DMS 273 treated with DMSO at 0.1 percent for 48 hours (cell line): ENCODE results near the gene SLC5A6.
"Not testable (repeated sequence)": the region's sequence is repeated elsewhere in the genome, so short reads cannot be mapped to it uniquely, and the experiment has no call there.

ENCODE experiments used
- DNase-seq: peaks from one replicate; lab custom pipeline; 2025; lab: John Stamatoyannopoulos, UW

Gene SLC5A6

GRCh38 chr2:27205206-27205605, 6.9 kb downstream of the SLC5A6 start:
- no peak for DNase-seq

- DNase-seq = no peak
These were observed 7.5 kb downstream of the SLC5A6 start for GRCh38 chr2:27204566-27204965.

- no peak for DNase-seq
These were observed 8.3 kb downstream of the SLC5A6 start for GRCh38 chr2:27203741-27204140.

- no peak for DNase-seq
These were observed 9.2 kb downstream of the SLC5A6 start for GRCh38 chr2:27202854-27203253.

- no peak for DNase-seq
These were observed 10.4 kb downstream of the SLC5A6 start for GRCh38 chr2:27201675-27202074.

GRCh38 chr2:27199241-27199640, 12.8 kb downstream of the SLC5A6 start:
- no peak for DNase-seq

GRCh38 chr2:27198627-27199026, 13.4 kb downstream of the SLC5A6 start:
- no peak for DNase-seq

- not testable (repeated sequence) for DNase-seq
These were observed 14.0 kb downstream of the SLC5A6 start for GRCh38 chr2:27198068-27198467.

GRCh38 chr2:27195799-27196198, 16.3 kb downstream of the SLC5A6 start:
- DNase-seq = not testable (repeated sequence)

GRCh38 chr2:27194538-27195354, 17.3 kb downstream of the SLC5A6 start:
- DNase-seq = no peak

GRCh38 chr2:27191070-27191829, 20.8 kb downstream of the SLC5A6 start:
- peak; percentile 56 for DNase-seq

- DNase-seq = no peak
These were observed 22.1 kb downstream of the SLC5A6 start for GRCh38 chr2:27189989-27190388.

GRCh38 chr2:27186613-27187345, 25.3 kb downstream of the SLC5A6 start:
- DNase-seq = no peak

- DNase-seq = peak; percentile 78
These were observed 26.6 kb downstream of the SLC5A6 start for GRCh38 chr2:27185331-27186026.

- no peak for DNase-seq
These were observed 28.0 kb downstream of the SLC5A6 start for GRCh38 chr2:27184115-27184514.

- DNase-seq = no peak
These were observed 29.7 kb downstream of the SLC5A6 start for GRCh38 chr2:27182346-27182745.

GRCh38 chr2:27179344-27180000, 32.6 kb downstream of the SLC5A6 start:
- DNase-seq = no peak

- no peak for DNase-seq
These were observed 33.6 kb downstream of the SLC5A6 start for GRCh38 chr2:27178469-27178868.

- no peak for DNase-seq
These were observed 34.4 kb downstream of the SLC5A6 start for GRCh38 chr2:27177441-27178351.

GRCh38 chr2:27175781-27176180, 36.3 kb downstream of the SLC5A6 start:
- DNase-seq = not testable (repeated sequence)
